ENCODE results near the gene PAQR8.

GRCh38 chr6:52457096-52457495, 95.1 kb downstream of the PAQR8 start:
- TF ChIP-seq CTCF (conservative IDR thresholded peaks at IDR 0.05 in 1 of 2, IDR thresholded peaks at IDR 0.05 in 1 of 2; ENCODE audit: low read depth in 1 of 2, low read length in 2 of 2) (no peak), EZH2 (IDR thresholded peaks at IDR 0.05; ENCODE audit: low read length, missing control alignments) (no peak)
